Activated CD8-positive, alpha-beta T cell treated with anti-CD3 and anti-CD28 coated beads for 36 hours (primary cell): ENCODE measurements around the gene MYBPC3. TPM values are rescaled to one million over a fixed set of nuclear protein-coding genes. Genes with fewer than 3 reads are reported as not detected.

Experiments used
- ATAC-seq: fragments of 200-7000 bp; cut with Tn5 transposase; one replicate; pipeline ENCODE4 v1.10.0; 2021; ENCODE audit warnings: mild to moderate bottlenecking, moderate library complexity
- CTCF ChIA-PET: fragments of 350-600 bp; sonication (Branson Sonifier 250); formaldehyde crosslinking; loops from one replicate; lab custom pipeline; 2021; ENCODE audit warnings: antibody characterized with exemption; lab: Charles Lee
- POLR2A ChIA-PET: fragments of 350-600 bp; sonication (Branson Sonifier 250); formaldehyde crosslinking; loops from one replicate; lab custom pipeline; 2021; ENCODE audit warnings: antibody characterized with exemption; lab: Charles Lee
- DNase-seq: peaks from one replicate; pipeline ENCODE4 v3.0.0-alpha.2; 2020
- H3K27ac Mint-ChIP-seq: one replicate; pipeline ENCODE4 v1.8.0; 2021; ENCODE audit warnings: mild to moderate bottlenecking, mixed read lengths
- H3K27me3 Mint-ChIP-seq: one replicate; pipeline ENCODE4 v1.8.0; 2021; ENCODE audit warnings: mixed read lengths
- H3K36me3 Mint-ChIP-seq: one replicate; pipeline ENCODE4 v1.8.0; 2021; ENCODE audit warnings: low read depth, mixed read lengths
- H3K4me1 Mint-ChIP-seq: one replicate; pipeline ENCODE4 v1.8.0; 2021; ENCODE audit warnings: low read depth, mixed read lengths
- H3K4me3 Mint-ChIP-seq: one replicate; pipeline ENCODE4 v1.8.0; 2021; ENCODE audit warnings: mild to moderate bottlenecking, moderate library complexity, mixed read lengths
- H3K9me3 Mint-ChIP-seq: one replicate; pipeline ENCODE4 v1.8.0; 2021; ENCODE audit warnings: mixed read lengths
- CTCF ChIP-seq: fragments of 200-600 bp; IDR thresholded peaks from one replicate; pipeline ENCODE4 v1.8.0; 2022; ENCODE audit warnings: antibody characterized with exemption, mild to moderate bottlenecking
- intact Hi-C: fragments of 100-400 bp; cut with micrococcal nuclease; formaldehyde crosslinking; loops from one replicate; pipeline ENCODE4 v1.10.0; 2022
- total RNA-seq, 2 experiments: library from RNA; stranded (reverse); gene quantifications; one replicate each; pipeline ENCODE4 v1.2.3, GENCODE V29; 2021

The MYBPC3 gene
- total RNA-seq, 2 experiments from 2014 or later = not detected

DNA sequence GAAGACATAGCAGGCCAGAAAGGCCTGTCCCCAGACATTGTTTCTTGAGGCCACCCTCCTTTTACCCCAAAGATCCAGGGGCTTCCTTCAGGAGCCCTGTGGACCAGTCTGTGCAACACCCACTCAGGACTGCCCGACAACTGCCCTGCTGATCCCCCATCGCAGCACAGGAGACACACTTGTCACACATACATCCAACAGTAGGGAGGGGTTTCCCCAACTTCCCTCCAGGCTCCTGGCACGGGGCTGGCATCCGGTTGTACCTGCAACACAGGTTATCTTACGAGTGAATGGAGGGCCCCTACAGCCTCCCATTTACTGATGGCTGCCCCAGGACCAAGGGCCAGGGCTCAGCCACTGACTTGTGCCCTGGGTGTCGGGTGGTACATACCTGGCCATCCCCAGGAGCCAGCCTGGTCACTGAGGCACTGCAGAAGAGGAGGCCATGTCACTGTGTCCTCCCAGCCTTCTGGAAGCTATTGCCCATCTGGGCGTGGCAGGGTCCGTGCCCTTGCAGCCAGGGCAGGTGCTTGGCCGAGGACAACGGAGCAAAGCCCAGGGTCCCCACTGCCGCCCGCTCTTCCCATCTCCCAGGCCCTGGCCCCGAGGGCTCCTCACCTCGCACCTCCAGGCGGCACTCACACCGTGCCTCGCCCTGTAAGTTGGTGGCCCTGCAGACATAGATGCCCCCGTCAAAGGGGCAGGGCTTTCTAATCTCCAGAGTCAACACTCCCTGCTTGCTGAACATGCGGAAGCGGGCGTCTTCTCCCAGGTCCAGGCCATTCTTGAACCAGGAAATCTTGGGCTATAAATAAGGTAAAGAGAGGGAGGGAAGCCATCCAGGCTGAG lies 20.8 kb downstream of the MYBPC3 start:
- peaks cover 9% of the 10 kb centered on the region for H3K36me3 Mint-ChIP-seq
- H3K27ac Mint-ChIP-seq = peak overlapping the region; percentile 46
- H3K4me1 Mint-ChIP-seq = no peaks in the 10 kb centered on the region
- POLR2A ChIA-PET = no interaction called here
- no peaks in the 10 kb centered on the region for H3K27me3 Mint-ChIP-seq
- TF ChIP-seq CTCF = no peak
- CTCF ChIA-PET = no interaction called here
- DNase-seq (no peak), ATAC-seq (no peak)
- no peaks in the 10 kb centered on the region for H3K9me3 Mint-ChIP-seq
- intact Hi-C loops = no loop called here
- H3K4me3 Mint-ChIP-seq = no peak overlapping the region

GRCh38 chr11:47329987-47330931 lies 22.2 kb downstream of the MYBPC3 start:
- Mint-ChIP-seq H3K4me1 (no peaks in the 10 kb centered on the region), H3K36me3 (peaks cover 9% of the 10 kb centered on the region), H3K4me3 (no peak overlapping the region), H3K27ac (no peak overlapping the region), H3K27me3 (no peaks in the 10 kb centered on the region), H3K9me3 (no peaks in the 10 kb centered on the region)
- ATAC-seq = no peak
- ChIA-PET POLR2A (no interaction called here), CTCF (interaction anchor here (1.2 kb wide), 1 partner anchor 9 kb away, joined by 3 read pairs; no protein-coding TSS in a partner anchor)
- DNase-seq = no peak
- intact Hi-C loops = no loop called here
- TF ChIP-seq CTCF = no peak

- CTCF ChIA-PET = interaction anchor here (1.2 kb wide), 1 partner anchor 8 kb away, joined by 3 read pairs; no protein-coding TSS in a partner anchor
- intact Hi-C loops = no loop called here
- peak overlapping the region; percentile 3 for H3K27ac Mint-ChIP-seq
These were observed 23.0 kb downstream of the MYBPC3 start for GRCh38 chr11:47329431-47329986.

More at GRCh38 chr11:47329431-47329986, 23.0 kb downstream of the MYBPC3 start:
- POLR2A ChIA-PET = no interaction called here
- TF ChIP-seq CTCF = no peak
- DNase-seq = no peak
- Mint-ChIP-seq H3K36me3 (peaks cover 9% of the 10 kb centered on the region), H3K4me3 (no peak overlapping the region), H3K9me3 (no peaks in the 10 kb centered on the region), H3K4me1 (no peaks in the 10 kb centered on the region), H3K27me3 (no peaks in the 10 kb centered on the region)
- no peak for ATAC-seq
